Spinal cord (tissue), 10 donors: Measurements from ENCODE around the gene FUT7. TPM values are rescaled to one million over a fixed set of nuclear protein-coding genes. Genes with fewer than 3 reads are reported as not detected.

Source experiments
- DNase-seq, 6 donors: peaks; one replicate each; pipeline versions ENCODE4 v3.0.0 to v3.0.0-alpha.2; 2013 to 2015; ENCODE audit warnings: low spot score in 6 of 6, low read depth in 4 of 6
- H3K27ac ChIP-seq: one replicate; pipeline ENCODE4 v1.5.1; 2013; ENCODE audit warnings: low read depth, low read length, control low read depth
- H3K27me3 ChIP-seq: one replicate; pipeline ENCODE4 v1.6.1; 2013; ENCODE audit warnings: low read length; ENCODE audit not compliant: control insufficient read depth, insufficient read depth
- H3K36me3 ChIP-seq: one replicate; pipeline ENCODE4 v1.6.1; 2013; ENCODE audit warnings: low read length; ENCODE audit not compliant: control insufficient read depth, insufficient read depth
- H3K4me1 ChIP-seq: one replicate; pipeline ENCODE4 v1.6.1; 2013; ENCODE audit warnings: low read length; ENCODE audit not compliant: control insufficient read depth, insufficient read depth
- H3K4me3 ChIP-seq: one replicate; pipeline ENCODE4 v1.5.1; 2013; ENCODE audit warnings: low read depth, low read length, control low read depth
- H3K9me3 ChIP-seq: one replicate; pipeline ENCODE4 v1.6.1; 2013; ENCODE audit warnings: low read length; ENCODE audit not compliant: control insufficient read depth, insufficient read depth
- WGBS: methylation state at CpG from one replicate; pipeline ENCODE4 v1.1.5; 2013; ENCODE audit warnings: missing lambda C conversion rate; ENCODE audit not compliant: insufficient coverage; 5-methylcytosine and 5-hydroxymethylcytosine counted together
- polyA plus RNA-seq, 2 donors: library from polyadenylated mRNA; unstranded; fragments of 120-200 nt; gene quantifications; one replicate each; pipeline ENCODE4 v1.2.1, GENCODE V29; 2013; ENCODE audit not compliant: insufficient read length in 2 of 2
- total RNA-seq, 2 donors: library from RNA; depleted of rRNA in 1 of 2; stranded (reverse); fragments of 120-200 nt in 1 of 2; fragments of >200 nt in 1 of 2; gene quantifications; one replicate each; pipeline versions ENCODE4 v1.2.3 to v1.2.4, GENCODE V29; 2013 to 2014
- donor health status: healthy.

FUT7 gene
- total and polyA plus RNA-seq, 4 donors, result 0.06 to 0.52 (median 0.45) TPM

DNA sequence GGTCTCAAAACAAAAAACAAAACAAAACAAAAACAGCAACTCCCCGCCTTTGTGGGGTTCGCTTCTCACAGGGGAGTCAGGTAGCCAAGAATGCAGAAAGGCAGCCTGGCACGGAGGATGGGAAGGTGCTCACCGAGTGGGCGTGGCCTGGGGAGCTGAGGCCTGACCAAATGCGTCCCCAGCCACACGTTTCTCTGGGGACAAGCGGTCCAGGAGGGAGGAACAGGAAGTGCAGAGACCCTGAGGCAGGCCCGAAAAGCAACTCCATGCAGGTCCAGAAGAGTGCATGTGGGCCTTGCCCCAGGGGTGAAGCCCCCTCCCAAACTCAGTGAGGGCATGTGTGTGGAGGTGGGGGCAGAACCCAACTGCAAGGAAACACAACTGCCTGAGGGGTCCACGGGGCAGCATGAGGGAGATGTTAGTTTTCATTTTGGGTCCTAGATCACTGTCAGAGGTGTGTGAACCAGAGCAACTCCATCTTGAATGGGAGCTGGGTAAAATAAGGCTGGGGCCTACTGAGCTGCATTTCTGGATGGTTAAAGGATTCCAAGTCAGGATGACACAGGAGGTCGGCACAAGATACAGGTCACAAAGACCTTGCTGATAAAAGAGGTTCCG lies 42.9 kb upstream of the FUT7 start:
- WGBS, result 71% methylated on average over 12 of the region's 12 CpGs
- Histone ChIP-seq H3K27ac (no peak overlapping the region), H3K9me3 (no peaks in the 10 kb centered on the region), H3K27me3 (peaks cover 30% of the 10 kb centered on the region), H3K36me3 (peaks cover 5% of the 10 kb centered on the region), H3K4me1 (peaks cover 44% of the 10 kb centered on the region), H3K4me3 (no peak overlapping the region)
- DNase-seq, result no peak

GRCh38 chr9:137073992-137074399 lies 42.1 kb upstream of the FUT7 start:
- no peak overlapping the region for H3K4me3 ChIP-seq
- 91% methylated on average over 8 of the region's 8 CpGs for WGBS
- no peaks in the 10 kb centered on the region for H3K36me3 ChIP-seq
- peaks cover 47% of the 10 kb centered on the region for H3K4me1 ChIP-seq
- H3K9me3 ChIP-seq, result no peaks in the 10 kb centered on the region
- H3K27me3 ChIP-seq, result peaks cover 27% of the 10 kb centered on the region
- H3K27ac ChIP-seq, result no peak overlapping the region
- no peak for DNase-seq

DNA sequence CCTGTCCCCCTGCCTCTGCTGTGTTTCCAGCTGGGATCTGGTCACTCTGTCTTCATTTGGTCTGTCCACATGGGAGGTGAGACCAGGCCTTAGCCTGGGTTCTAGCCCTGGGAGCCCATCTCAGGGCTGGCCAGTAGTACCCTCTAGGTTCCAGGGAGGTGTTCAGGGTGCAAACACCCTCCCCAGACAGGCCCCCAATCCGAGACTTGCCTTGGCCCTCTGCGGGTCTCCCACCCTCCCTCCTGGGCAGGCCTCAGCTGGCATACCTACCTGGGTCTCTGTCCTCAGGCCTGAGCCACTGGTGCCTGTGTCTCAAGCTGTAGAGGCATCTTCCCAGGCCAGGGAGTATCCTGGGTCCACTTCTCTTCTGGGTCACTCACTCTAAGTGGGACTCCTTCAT lies 39.4 kb upstream of the FUT7 start:
- DNase-seq, result no peak
- H3K27me3 ChIP-seq, result peaks cover 6% of the 10 kb centered on the region
- H3K36me3 ChIP-seq, result peaks cover 9% of the 10 kb centered on the region
- WGBS, result 89% methylated on average over 2 of the region's 2 CpGs
- peaks cover 40% of the 10 kb centered on the region for H3K4me1 ChIP-seq
- no peaks in the 10 kb centered on the region for H3K9me3 ChIP-seq
- no peak overlapping the region for H3K4me3 ChIP-seq
- H3K27ac ChIP-seq, result peak overlapping the region; percentile 91

DNA sequence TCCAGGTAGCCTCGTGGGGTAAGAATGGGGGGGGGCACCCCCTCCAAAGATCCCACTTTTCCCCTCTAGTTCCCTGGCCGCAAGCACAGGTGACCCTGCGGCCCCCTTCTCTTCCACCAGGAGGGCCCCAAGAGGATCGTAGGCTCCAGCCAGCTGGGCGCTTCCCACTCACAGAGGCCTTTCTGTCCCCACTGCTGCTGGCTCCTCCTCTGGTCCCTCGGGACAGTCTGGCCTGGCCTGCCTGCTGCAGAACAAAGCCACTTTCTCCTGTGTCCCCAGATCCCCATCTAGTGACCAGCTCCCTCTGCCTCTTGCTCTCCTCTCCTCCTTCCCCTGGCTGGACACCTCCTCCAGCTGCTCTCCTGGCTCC lies 39.0 kb upstream of the FUT7 start:
- Histone ChIP-seq H3K4me3 (peak overlapping the region; percentile 50), H3K4me1 (peaks cover 40% of the 10 kb centered on the region), H3K27ac (peak overlapping the region; percentile 91), H3K27me3 (peaks cover 6% of the 10 kb centered on the region), H3K9me3 (no peaks in the 10 kb centered on the region), H3K36me3 (peaks cover 13% of the 10 kb centered on the region)
- WGBS, result 26% methylated on average over 5 of the region's 6 CpGs
- DNase-seq, result peak in 2 of 6 donors; percentile 54 to 80

DNA sequence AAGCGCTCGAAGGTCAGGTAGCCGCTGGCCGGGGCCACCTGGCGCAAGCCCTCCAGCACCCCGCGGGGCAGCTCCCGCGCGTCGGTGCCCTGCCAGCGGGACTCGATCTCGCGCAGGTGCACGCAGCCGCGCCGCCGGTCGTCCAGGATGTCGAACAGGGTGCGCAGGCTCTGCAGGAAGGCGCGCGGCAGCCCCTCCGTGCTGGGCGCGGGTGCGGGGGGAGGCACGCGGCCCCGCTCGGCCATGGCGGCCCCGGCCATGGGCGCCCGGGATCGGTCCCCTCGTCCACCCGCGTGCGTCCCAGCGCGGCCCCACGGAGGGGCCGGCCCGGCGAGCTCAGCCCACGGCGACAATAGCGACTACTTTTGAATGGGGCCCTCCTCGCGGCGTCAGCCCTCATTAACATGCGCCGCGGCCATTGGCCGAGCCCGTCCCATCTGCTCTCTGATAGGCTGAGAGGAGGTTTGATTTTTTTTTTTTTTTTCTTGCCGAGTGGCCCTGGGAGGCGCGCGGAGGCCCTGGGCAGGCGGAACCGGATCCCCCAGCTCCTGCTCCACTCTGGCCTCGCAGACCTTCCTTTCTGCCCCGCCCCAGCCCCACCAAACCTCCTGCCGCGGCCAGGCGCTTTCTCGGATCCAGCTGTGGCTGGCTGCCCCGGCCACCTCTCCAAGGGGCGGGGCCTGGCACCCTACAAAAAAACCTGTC lies 38.5 kb upstream of the FUT7 start, which contains the start of gene SAPCD2:
Gene SAPCD2, minus strand, starts transcription at position 357 of the 705 bp plus-strand sequence. Its CDS starts 97 bp downstream, at position 260.
- peak within 1 kb of the TSS; percentile 50 for H3K4me3 ChIP-seq
- H3K36me3 ChIP-seq, result peaks cover 18% of the 10 kb centered on the region
- H3K27me3 ChIP-seq, result peaks cover 6% of the 10 kb centered on the region
- DNase-seq, result peak in 5 of 6 donors; percentile 59 to 95 (median 72)
- under 1% methylated on average over 62 of the region's 74 CpGs for WGBS
- H3K27ac ChIP-seq, result peak within 1 kb of the TSS; percentile 91
- H3K4me1 ChIP-seq, result peaks cover 40% of the 10 kb centered on the region
- H3K9me3 ChIP-seq, result no peaks in the 10 kb centered on the region

GRCh38 chr9:137069508-137070091 lies 37.7 kb upstream of the FUT7 start:
- Histone ChIP-seq H3K27ac (peak overlapping the region; percentile 27), H3K27me3 (peaks cover 6% of the 10 kb centered on the region), H3K9me3 (no peaks in the 10 kb centered on the region), H3K4me1 (peaks cover 40% of the 10 kb centered on the region), H3K36me3 (peaks cover 26% of the 10 kb centered on the region), H3K4me3 (peak overlapping the region; percentile 22)
- DNase-seq, result no peak
- WGBS, result 4% methylated on average over 52 of the region's 52 CpGs

GRCh38 chr9:137068539-137069507 lies 36.9 kb upstream of the FUT7 start:
- Histone ChIP-seq H3K4me1 (peaks cover 47% of the 10 kb centered on the region), H3K4me3 (peak overlapping the region; percentile 22), H3K27ac (peak overlapping the region; percentile 27), H3K9me3 (no peaks in the 10 kb centered on the region), H3K27me3 (peaks cover 6% of the 10 kb centered on the region), H3K36me3 (peaks cover 31% of the 10 kb centered on the region)
- no peak for DNase-seq
- 64% methylated on average over 17 of the region's 17 CpGs for WGBS

DNA sequence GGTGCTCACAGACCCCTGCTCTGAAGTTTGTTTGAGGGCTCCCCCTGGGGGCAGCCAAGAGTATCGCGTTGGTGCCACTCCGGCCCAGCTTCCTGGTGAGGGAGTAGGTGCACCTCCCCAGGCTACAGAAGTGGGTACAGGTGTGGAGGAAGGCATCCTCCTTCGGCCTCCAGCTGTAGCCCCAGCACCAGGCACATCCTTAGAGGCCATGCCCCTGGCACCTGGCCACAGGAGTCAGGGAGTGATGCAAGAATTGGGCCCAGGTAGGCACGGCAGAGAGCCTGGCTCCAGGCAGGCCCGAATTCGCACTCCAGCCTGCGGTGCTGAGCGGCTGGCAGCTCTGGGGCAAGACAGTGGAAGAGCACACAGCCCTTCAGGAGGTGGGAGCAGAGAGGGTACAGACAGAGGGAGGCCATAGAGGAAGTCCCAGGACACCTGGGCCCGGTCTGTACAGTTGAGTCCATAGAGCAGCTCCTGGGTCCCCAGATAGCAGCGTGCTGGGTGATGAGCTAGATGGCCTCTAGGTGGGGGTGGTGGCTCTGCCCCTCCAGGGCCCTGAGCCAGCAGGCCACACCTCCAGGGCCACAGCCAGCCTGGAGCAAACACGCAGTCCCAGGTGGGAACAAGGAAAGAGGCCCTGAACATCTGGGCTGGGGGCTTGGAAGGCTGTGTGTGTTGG lies 36.1 kb upstream of the FUT7 start:
- Histone ChIP-seq H3K27me3 (peaks cover 6% of the 10 kb centered on the region), H3K9me3 (no peaks in the 10 kb centered on the region), H3K27ac (no peak overlapping the region), H3K4me3 (no peak overlapping the region), H3K36me3 (peaks cover 39% of the 10 kb centered on the region), H3K4me1 (peaks cover 55% of the 10 kb centered on the region)
- WGBS, result 61% methylated on average over 12 of the region's 12 CpGs
- peak in 2 of 6 donors; percentile 75 to 84 for DNase-seq
